RWPE2 (cell line): ENCODE measurements around the gene CLK4.

ENCODE experiments used
- ATAC-seq: fragments of 200-7000 bp; cut with Tn5 transposase; 3 replicates; pipeline ENCODE4 v1.9.1; 2021; ENCODE audit warnings: low read depth
- DNase-seq: peaks from one replicate; pipeline ENCODE4 v3.0.0-alpha.2; 2020; ENCODE audit warnings: low spot score
- H3K27ac ChIP-seq: fragments of 450-650 bp; 2 replicates; pipeline ENCODE4 v1.5.1; 2017; ENCODE audit warnings: mild to moderate bottlenecking; ENCODE audit not compliant: poor library complexity, severe bottlenecking
- H3K27me3 ChIP-seq: fragments of 250-450 bp; sonication (Bioruptor Pico); 2 replicates; pipeline ENCODE4 v1.5.1; 2021; ENCODE audit warnings: mild to moderate bottlenecking, moderate library complexity; ENCODE audit not compliant: insufficient read depth, poor library complexity, severe bottlenecking
- H3K36me3 ChIP-seq: fragments of 250-450 bp; sonication (Bioruptor Pico); 2 replicates; pipeline ENCODE4 v1.5.1; 2020; ENCODE audit warnings: low read depth, mild to moderate bottlenecking, moderate library complexity
- H3K4me1 ChIP-seq: fragments of 250-450 bp; sonication (Bioruptor Pico); 2 replicates; pipeline ENCODE4 v1.5.1; 2021; ENCODE audit warnings: mild to moderate bottlenecking, moderate library complexity; ENCODE audit not compliant: insufficient read depth, poor library complexity, severe bottlenecking
- H3K4me3 ChIP-seq: fragments of 250-450 bp; sonication (Bioruptor Pico); 2 replicates; pipeline ENCODE4 v1.5.1; 2021; ENCODE audit warnings: mild to moderate bottlenecking, moderate library complexity; ENCODE audit not compliant: severe bottlenecking
- H3K9me3 ChIP-seq: fragments of 250-450 bp; sonication (Bioruptor Pico); 2 replicates; pipeline ENCODE4 v1.5.1; 2021; ENCODE audit warnings: mild to moderate bottlenecking, moderate library complexity; ENCODE audit not compliant: severe bottlenecking
- TF ChIP-seq, protein P1 (sequence below): fragments of 450-650 bp; IDR thresholded peaks from one replicate; pipeline ENCODE4 v1.5.1; 2017; ENCODE audit warnings: mild to moderate bottlenecking, moderate library complexity; ENCODE audit not compliant: poor library complexity, severe bottlenecking

The CLK4 gene

DNA sequence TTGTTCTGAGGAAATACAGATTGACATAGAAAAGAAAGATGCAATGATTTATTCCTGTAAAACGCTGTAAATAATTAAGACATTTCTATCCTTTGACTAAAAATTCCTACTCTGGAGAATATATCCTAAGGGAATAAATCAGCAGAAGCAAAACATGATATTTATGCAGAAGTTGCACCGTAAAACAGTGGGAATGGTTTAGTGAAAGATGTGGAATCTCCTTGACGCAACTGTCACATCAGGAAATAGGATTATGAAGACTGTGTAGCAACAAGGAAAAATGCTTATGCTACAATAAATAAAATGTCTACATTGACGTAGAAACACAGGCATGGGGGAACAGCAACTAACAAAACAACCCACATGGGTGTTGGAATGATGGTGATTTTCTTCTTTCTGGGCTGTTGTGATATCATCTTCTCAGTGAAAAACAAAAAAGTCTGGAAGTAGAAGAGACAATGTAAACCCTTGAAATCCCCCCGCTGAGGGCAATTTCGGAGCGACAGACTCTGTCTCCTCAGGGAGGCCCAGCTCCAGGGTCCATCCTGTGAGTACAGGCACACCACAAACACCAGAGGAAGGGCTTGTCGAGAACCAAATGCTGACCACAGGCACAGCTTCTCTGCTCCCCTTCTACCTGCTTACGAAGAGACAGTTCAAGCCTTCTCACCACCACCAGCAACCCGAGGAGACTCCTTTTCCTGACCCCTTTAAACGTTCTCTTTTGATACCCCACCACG lies 61.9 kb downstream of the CLK4 start:
- ATAC-seq (no peak), DNase-seq (no peak)
- H3K27ac ChIP-seq = no peak overlapping the region
- no peaks in the 10 kb centered on the region for H3K9me3 ChIP-seq
- no peaks in the 10 kb centered on the region for H3K4me1 ChIP-seq
- no peaks in the 10 kb centered on the region for H3K27me3 ChIP-seq
- TF ChIP-seq, protein P1, sequence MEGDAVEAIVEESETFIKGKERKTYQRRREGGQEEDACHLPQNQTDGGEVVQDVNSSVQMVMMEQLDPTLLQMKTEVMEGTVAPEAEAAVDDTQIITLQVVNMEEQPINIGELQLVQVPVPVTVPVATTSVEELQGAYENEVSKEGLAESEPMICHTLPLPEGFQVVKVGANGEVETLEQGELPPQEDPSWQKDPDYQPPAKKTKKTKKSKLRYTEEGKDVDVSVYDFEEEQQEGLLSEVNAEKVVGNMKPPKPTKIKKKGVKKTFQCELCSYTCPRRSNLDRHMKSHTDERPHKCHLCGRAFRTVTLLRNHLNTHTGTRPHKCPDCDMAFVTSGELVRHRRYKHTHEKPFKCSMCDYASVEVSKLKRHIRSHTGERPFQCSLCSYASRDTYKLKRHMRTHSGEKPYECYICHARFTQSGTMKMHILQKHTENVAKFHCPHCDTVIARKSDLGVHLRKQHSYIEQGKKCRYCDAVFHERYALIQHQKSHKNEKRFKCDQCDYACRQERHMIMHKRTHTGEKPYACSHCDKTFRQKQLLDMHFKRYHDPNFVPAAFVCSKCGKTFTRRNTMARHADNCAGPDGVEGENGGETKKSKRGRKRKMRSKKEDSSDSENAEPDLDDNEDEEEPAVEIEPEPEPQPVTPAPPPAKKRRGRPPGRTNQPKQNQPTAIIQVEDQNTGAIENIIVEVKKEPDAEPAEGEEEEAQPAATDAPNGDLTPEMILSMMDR = no peak
- no peak overlapping the region for H3K4me3 ChIP-seq
- H3K36me3 ChIP-seq = no peaks in the 10 kb centered on the region

DNA sequence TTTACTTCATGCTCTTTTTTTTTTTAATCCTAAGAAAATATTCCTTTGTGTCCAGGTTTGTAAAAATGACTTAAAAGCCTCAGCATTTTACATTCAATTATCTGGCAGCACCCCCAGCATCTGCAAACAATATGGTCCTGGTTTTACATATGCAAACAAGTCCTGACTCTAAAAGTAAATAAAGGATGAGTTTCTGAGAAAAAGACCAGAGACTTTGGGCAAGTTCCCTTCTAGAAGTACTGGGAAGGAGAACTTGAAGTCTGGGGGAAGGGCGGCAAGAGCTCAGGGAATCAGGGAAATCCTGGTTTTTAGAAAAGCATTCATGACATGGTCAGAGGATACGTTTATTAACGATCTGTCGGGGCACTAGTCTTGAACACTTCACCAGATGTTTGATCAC lies 62.5 kb downstream of the CLK4 start:
- TF ChIP-seq, protein P1 = no peak
- no peaks in the 10 kb centered on the region for H3K27me3 ChIP-seq
- no peaks in the 10 kb centered on the region for H3K36me3 ChIP-seq
- no peak overlapping the region for H3K27ac ChIP-seq
- no peak for ATAC-seq
- H3K9me3 ChIP-seq = no peaks in the 10 kb centered on the region
- DNase-seq = no peak
- no peak overlapping the region for H3K4me3 ChIP-seq
- H3K4me1 ChIP-seq = no peaks in the 10 kb centered on the region

DNA sequence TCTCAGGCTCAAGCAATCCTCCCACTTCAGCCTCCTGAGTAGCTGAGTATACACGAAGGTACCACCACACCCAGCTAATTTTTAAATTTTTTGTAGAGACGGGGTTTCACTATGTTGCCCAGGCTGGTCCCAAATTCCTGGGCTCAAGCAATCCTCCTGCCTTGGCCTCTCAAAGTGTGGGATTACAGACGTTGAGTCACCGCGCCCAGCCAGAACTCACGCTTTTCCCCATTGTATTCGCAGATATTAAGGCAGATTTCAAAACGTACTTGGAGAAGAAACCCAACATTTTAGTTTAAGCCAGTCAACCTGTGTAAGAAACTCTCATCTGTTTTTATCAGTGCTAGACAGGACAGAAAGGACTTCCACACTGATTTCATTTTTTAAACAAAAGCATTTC lies 63.2 kb downstream of the CLK4 start:
- no peak overlapping the region for H3K27ac ChIP-seq
- H3K4me1 ChIP-seq = no peaks in the 10 kb centered on the region
- DNase-seq (no peak), ATAC-seq (no peak)
- H3K27me3 ChIP-seq = no peaks in the 10 kb centered on the region
- no peaks in the 10 kb centered on the region for H3K9me3 ChIP-seq
- no peak overlapping the region for H3K4me3 ChIP-seq
- no peaks in the 10 kb centered on the region for H3K36me3 ChIP-seq
- TF ChIP-seq, protein P1 = no peak

DNA sequence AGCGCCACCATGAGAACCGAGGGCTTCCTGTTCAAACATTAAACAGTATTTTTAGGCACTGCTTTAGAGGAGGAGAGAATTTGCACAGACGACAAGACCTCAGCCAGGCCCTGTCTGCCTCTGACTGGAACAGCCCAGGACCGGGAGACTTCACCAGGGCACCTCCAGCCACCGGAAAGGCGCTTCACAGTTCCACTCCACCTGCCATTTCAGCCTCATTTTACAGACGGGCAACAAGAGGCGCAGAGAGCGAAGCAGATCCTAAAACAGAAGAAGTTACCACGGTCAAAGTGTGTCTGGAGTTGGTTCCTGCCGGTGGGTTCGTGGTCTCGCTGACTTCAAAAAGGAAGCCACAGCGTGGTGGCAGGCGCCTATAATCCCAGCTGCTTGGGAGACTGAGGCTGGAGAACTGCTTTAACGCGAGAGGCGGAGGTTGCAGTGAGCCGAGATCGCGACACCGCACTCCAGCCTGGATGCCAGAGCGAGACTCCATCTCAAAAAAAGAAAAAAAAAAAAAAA lies 65.0 kb downstream of the CLK4 start:
- no peak overlapping the region for H3K27ac ChIP-seq
- ATAC-seq = no peak
- no peak for DNase-seq

More for the DNA sequence above, 65.0 kb downstream of the CLK4 start:
- no peaks in the 10 kb centered on the region for H3K27me3 ChIP-seq
- H3K4me1 ChIP-seq = no peaks in the 10 kb centered on the region
- TF ChIP-seq, protein P1 = no peak
- no peaks in the 10 kb centered on the region for H3K36me3 ChIP-seq
- no peak overlapping the region for H3K4me3 ChIP-seq
- H3K9me3 ChIP-seq = no peaks in the 10 kb centered on the region
